Measurements from ENCODE around the gene RAPGEF6. TPM values are rescaled to one million over a fixed set of nuclear protein-coding genes. Genes with fewer than 3 reads are reported as not detected.

RAPGEF6 gene
- total RNA-seq, 3 donors from 2014 or later: 21.8 to 56.3 (median 31.5) TPM

DNA sequence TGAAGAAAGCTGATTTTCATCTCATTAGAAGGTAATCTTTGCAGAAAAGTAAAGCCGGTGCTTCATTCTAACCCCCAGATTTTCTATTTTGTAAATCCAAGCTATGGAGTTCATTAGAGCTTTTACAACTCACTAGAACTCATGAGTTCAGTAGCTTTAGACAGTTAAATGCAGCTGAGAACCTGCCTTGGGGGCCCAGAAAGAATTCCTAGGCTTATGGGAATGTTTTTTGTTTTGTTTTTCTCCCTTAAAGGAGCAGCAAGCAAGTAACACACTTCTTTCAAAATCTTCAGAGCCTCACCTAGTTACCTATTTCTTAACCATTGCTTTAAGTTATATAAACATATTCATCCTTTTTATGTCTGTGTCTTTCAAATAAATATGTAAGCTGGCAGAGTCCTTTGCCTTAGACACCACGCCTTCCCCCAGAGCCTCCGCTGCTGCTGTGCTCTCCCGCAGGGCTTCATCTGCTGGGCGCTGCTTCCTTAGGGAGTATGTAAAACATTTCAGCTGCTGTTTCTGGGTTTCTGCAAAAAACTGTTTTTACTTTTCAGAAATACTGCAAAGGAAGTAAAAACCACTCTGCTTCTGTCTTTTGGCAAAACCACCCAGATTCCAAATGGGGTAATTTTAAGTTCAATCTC lies 238.3 kb downstream of the RAPGEF6 start:
- H3K27ac ChIP-seq: no peak overlapping the region
- no peak overlapping the region for H3K4me3 ChIP-seq
- DNase-seq (ENCODE audit: low spot score in 2 of 2): no peak
- H3K9me3 ChIP-seq: no peaks in the 10 kb centered on the region
- intact Hi-C loops (cut with DNase I; ENCODE audit: low total_unique reads): no loop called here
- H3K4me1 ChIP-seq: no peaks in the 10 kb centered on the region
- H3K36me3 ChIP-seq: no peaks in the 10 kb centered on the region
- H3K27me3 ChIP-seq: no peaks in the 10 kb centered on the region
- TF ChIP-seq POLR2AphosphoS5 (IDR thresholded peaks at IDR 0.05) (no peak), POLR2A (IDR thresholded peaks at IDR 0.05) (no peak)
- TF ChIP-seq, protein P1, sequence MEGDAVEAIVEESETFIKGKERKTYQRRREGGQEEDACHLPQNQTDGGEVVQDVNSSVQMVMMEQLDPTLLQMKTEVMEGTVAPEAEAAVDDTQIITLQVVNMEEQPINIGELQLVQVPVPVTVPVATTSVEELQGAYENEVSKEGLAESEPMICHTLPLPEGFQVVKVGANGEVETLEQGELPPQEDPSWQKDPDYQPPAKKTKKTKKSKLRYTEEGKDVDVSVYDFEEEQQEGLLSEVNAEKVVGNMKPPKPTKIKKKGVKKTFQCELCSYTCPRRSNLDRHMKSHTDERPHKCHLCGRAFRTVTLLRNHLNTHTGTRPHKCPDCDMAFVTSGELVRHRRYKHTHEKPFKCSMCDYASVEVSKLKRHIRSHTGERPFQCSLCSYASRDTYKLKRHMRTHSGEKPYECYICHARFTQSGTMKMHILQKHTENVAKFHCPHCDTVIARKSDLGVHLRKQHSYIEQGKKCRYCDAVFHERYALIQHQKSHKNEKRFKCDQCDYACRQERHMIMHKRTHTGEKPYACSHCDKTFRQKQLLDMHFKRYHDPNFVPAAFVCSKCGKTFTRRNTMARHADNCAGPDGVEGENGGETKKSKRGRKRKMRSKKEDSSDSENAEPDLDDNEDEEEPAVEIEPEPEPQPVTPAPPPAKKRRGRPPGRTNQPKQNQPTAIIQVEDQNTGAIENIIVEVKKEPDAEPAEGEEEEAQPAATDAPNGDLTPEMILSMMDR (IDR thresholded peaks at IDR 0.05): no peak

DNA sequence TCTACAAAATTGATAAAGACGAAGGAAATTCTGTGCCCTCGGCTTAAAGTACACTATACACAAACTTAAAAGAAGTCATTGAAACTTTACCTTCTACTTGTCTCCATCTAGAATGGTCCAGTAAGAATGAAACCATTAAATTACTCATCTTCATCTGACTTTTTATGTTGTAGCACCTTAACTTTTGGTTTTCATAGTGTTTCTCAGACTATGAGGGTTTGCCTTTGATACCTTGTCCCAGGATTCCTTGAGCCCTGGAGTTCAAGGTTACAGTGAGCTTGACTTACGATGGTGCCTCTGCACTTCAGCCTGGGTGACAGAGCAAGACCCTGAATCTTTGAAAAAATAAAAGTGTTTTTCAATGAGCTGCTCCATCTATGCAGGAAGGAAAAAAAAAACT lies 239.0 kb downstream of the RAPGEF6 start:
- Histone ChIP-seq H3K9me3 (no peaks in the 10 kb centered on the region), H3K27me3 (no peaks in the 10 kb centered on the region), H3K4me3 (no peak overlapping the region), H3K4me1 (no peaks in the 10 kb centered on the region), H3K36me3 (no peaks in the 10 kb centered on the region), H3K27ac (no peak overlapping the region)
- DNase-seq (ENCODE audit: low spot score in 2 of 2): no peak
- intact Hi-C loops (cut with DNase I; ENCODE audit: low total_unique reads): no loop called here
- no peak for TF ChIP-seq POLR2A (IDR thresholded peaks at IDR 0.05)
- TF ChIP-seq, protein P1 (IDR thresholded peaks at IDR 0.05): no peak
- no peak for TF ChIP-seq POLR2AphosphoS5 (IDR thresholded peaks at IDR 0.05)

DNA sequence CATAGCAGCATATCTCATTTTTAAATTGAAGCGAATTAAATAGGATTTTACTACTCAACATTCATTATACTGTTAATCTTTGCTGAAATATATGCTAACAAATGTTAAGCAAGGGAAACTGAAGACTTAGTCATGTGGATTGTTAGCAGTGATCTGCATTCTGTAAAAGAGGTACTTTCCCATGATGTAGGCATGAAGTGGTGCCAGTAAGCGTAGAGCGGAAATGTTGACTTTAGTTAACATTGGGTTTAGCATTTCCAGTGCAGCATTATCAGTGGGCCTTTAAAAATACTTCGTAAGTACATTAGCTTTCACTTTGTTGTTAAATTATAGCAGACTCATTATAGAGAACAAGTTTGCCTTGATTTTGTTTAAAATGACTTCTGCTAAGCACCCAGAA lies 240.9 kb downstream of the RAPGEF6 start:
- H3K36me3 ChIP-seq: no peaks in the 10 kb centered on the region
- no peak overlapping the region for H3K27ac ChIP-seq
- no peaks in the 10 kb centered on the region for H3K4me1 ChIP-seq
- no peak overlapping the region for H3K4me3 ChIP-seq
- TF ChIP-seq, protein P1 (IDR thresholded peaks at IDR 0.05): no peak
- TF ChIP-seq POLR2AphosphoS5 (IDR thresholded peaks at IDR 0.05) (no peak), POLR2A (IDR thresholded peaks at IDR 0.05) (no peak)
- no peak for DNase-seq (ENCODE audit: low spot score in 2 of 2)
- intact Hi-C loops (cut with DNase I; ENCODE audit: low total_unique reads): no loop called here
- H3K9me3 ChIP-seq: no peaks in the 10 kb centered on the region
- H3K27me3 ChIP-seq: no peaks in the 10 kb centered on the region

DNA sequence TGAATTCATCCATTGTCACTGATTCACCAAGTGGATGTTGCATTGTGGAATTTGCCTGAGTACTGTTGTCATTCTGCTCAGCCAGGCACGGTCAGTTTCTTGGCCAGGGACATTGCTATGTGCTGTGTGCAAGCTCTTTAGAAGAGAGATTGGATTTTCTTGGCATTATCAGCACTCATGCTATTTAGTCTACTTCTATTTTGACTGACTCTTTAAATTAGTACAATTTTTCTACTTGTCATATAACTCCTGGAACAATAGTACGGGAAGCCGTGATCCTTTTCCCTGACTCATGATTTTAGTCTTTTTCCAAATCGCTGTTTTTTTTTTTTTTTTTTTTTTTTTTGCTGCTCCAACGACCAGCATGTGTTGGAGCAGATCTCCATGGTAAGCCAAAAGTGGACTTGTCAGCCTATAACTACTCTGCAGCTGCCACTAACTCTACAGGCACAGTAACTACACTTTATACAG lies 241.5 kb downstream of the RAPGEF6 start:
- no peak for TF ChIP-seq POLR2AphosphoS5 (IDR thresholded peaks at IDR 0.05)
- TF ChIP-seq POLR2A (IDR thresholded peaks at IDR 0.05): no peak
- TF ChIP-seq, protein P1 (IDR thresholded peaks at IDR 0.05): no peak
- Histone ChIP-seq H3K9me3 (no peaks in the 10 kb centered on the region), H3K36me3 (no peaks in the 10 kb centered on the region), H3K4me3 (no peak overlapping the region), H3K27ac (no peak overlapping the region), H3K4me1 (no peaks in the 10 kb centered on the region), H3K27me3 (no peaks in the 10 kb centered on the region)
- DNase-seq (ENCODE audit: low spot score in 2 of 2): no peak
- intact Hi-C loops (cut with DNase I; ENCODE audit: low total_unique reads): no loop called here

DNA sequence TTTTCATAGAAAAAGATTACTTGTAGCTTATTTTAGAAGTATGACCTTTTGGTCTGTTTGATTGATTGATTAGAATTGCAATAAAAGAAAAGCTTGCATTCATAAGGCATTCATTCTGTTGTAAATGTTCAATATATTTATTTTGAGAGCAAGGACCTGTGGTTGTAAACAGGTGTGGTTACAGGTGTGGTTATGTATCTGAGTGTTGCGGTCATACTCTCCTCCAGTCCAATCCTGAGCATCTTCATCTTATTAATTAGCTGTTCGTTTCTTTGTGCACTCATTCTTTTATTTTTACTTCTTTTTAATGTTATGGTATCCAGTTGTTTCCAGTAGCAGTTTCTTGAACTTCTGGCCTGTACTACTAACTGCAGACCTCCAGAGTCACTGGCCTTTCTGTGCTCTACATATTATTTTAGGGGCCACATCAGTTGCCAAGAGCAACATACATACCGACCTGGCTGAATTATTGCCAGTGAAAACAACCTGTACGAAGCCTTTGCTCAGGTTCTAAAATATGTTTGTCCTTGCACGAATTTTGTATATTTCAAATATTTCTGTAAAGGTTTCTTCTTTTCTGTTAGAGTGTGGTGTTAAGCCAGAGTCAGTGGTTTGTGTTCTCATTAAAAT lies 242.4 kb downstream of the RAPGEF6 start:
- intact Hi-C loops (cut with DNase I; ENCODE audit: low total_unique reads): no loop called here
- Histone ChIP-seq H3K4me1 (no peaks in the 10 kb centered on the region), H3K36me3 (no peaks in the 10 kb centered on the region), H3K27ac (no peak overlapping the region), H3K9me3 (no peaks in the 10 kb centered on the region), H3K4me3 (no peak overlapping the region), H3K27me3 (no peaks in the 10 kb centered on the region)
- no peak for DNase-seq (ENCODE audit: low spot score in 2 of 2)
- no peak for TF ChIP-seq POLR2A (IDR thresholded peaks at IDR 0.05)
- no peak for TF ChIP-seq POLR2AphosphoS5 (IDR thresholded peaks at IDR 0.05)
- TF ChIP-seq, protein P1 (IDR thresholded peaks at IDR 0.05): no peak
